PC-9 (cell line): ENCODE measurements around the gene PPP1R3D. TPM values are rescaled to one million over a fixed set of nuclear protein-coding genes. Genes with fewer than 3 reads are reported as not detected.

Experiments used
- BruUV-seq: library from RNA; stranded (reverse); fragments of 400-500 nt; replicated peaks from 2 replicates; lab custom pipeline; 2021; lab: Mats Ljungman, UMichigan
- CTCF ChIA-PET: fragments of 300-600 bp; sonication (Branson Sonifier 250); formaldehyde crosslinking; loops from one replicate; lab custom pipeline; 2022; ENCODE audit warnings: antibody characterized with exemption; lab: Charles Lee
- POLR2A ChIA-PET: fragments of 300-600 bp; sonication (Branson Sonifier 250); formaldehyde crosslinking; loops from one replicate; lab custom pipeline; 2022; ENCODE audit warnings: antibody characterized with exemption; ENCODE audit not compliant: unreplicated experiment; lab: Charles Lee
- DNase-seq, 2 experiments: peaks; one replicate each; pipeline versions ENCODE4 v3.0.0 to v3.0.0-alpha.2; 2015 to 2022; ENCODE audit warnings: mixed read lengths in 1 of 2
- H2AFZ ChIP-seq: fragments of 200-600 bp; sonication (generic); 2 replicates; pipeline ENCODE4 v1.8.1; 2017; ENCODE audit warnings: antibody characterized with exemption
- H3F3A ChIP-seq: fragments of 200-600 bp; sonication (generic); 2 replicates; pipeline ENCODE4 v1.8.1; 2017; ENCODE audit warnings: antibody characterized with exemption, mild to moderate bottlenecking, low read depth; ENCODE audit not compliant: insufficient read depth
- H3K27ac ChIP-seq: fragments of 200-600 bp; sonication (generic); 2 replicates; pipeline ENCODE4 v1.6.1; 2016; ENCODE audit warnings: mixed run types
- H3K27me3 ChIP-seq: fragments of 200-600 bp; sonication (generic); 2 replicates; pipeline ENCODE4 v1.6.1; 2016; ENCODE audit warnings: low read depth, mixed run types; ENCODE audit not compliant: insufficient read depth
- H3K36me3 ChIP-seq: fragments of 200-600 bp; sonication (generic); 2 replicates; pipeline ENCODE4 v1.6.1; 2016; ENCODE audit warnings: low read depth, mixed run types
- H3K4me1 ChIP-seq: fragments of 200-600 bp; sonication (generic); replicated peaks from 2 replicates; pipeline ENCODE4 v1.6.1; 2016; ENCODE audit warnings: mixed run types; ENCODE audit not compliant: insufficient read depth
- H3K4me2 ChIP-seq: fragments of 200-600 bp; sonication (generic); 2 replicates; pipeline ENCODE4 v1.6.1; 2017; ENCODE audit warnings: mixed run types
- H3K4me3 ChIP-seq: fragments of 200-600 bp; sonication (generic); 2 replicates; pipeline ENCODE4 v1.6.1; 2016; ENCODE audit warnings: mixed run types
- H3K79me2 ChIP-seq: fragments of 200-600 bp; sonication (generic); 2 replicates; pipeline ENCODE4 v1.6.1; 2017; ENCODE audit warnings: low read depth, mixed run types
- H3K9me2 ChIP-seq: fragments of 200-600 bp; sonication (generic); 2 replicates; pipeline ENCODE4 v1.8.1; 2017; ENCODE audit warnings: mild to moderate bottlenecking; ENCODE audit not compliant: insufficient read depth
- H3K9me3 ChIP-seq: fragments of 200-600 bp; sonication (generic); 2 replicates; pipeline ENCODE4 v1.8.1; 2016; ENCODE audit warnings: low read depth; ENCODE audit not compliant: insufficient read depth
- H4K20me1 ChIP-seq: fragments of 200-600 bp; sonication (generic); 2 replicates; pipeline ENCODE4 v1.8.1; 2017; ENCODE audit not compliant: insufficient read depth
- CTCF ChIP-seq: fragments of 200-600 bp; sonication (generic); conservative IDR thresholded peaks from 2 replicates; pipeline ENCODE4 v1.6.1; 2017; ENCODE audit warnings: mixed run types, antibody characterized with exemption, mild to moderate bottlenecking, moderate library complexity
- EZH2 ChIP-seq: fragments of 200-600 bp; sonication (generic); IDR thresholded peaks from 2 replicates; pipeline ENCODE4 v1.8.0; 2017; ENCODE audit warnings: antibody characterized with exemption, low read depth
- intact Hi-C: fragments of 100-400 bp; cut with micrococcal nuclease; formaldehyde crosslinking; loops from one replicate; pipeline ENCODE4 v1.10.0; 2022; ENCODE audit not compliant: unreplicated experiment
- total RNA-seq: library from RNA; stranded (reverse); gene quantifications from 2 replicates; pipeline ENCODE4 v1.2.3, GENCODE V29; 2021

PPP1R3D gene
- total RNA-seq, 1 experiment from 2014 or later = 9.9 TPM

- no peak overlapping the region for H3K4me3 ChIP-seq
- H3F3A ChIP-seq = peaks cover 41% of the 10 kb centered on the region
- POLR2A ChIA-PET = no interaction called here
- no peaks in the 10 kb centered on the region for H3K9me3 ChIP-seq
- H3K9me2 ChIP-seq = no peaks in the 10 kb centered on the region
- no peaks in the 10 kb centered on the region for H4K20me1 ChIP-seq
- H3K4me1 ChIP-seq = peaks cover 47% of the 10 kb centered on the region
- H3K27me3 ChIP-seq = no peaks in the 10 kb centered on the region
- H3K79me2 ChIP-seq = peaks cover 20% of the 10 kb centered on the region
- no peak overlapping the region for H2AFZ ChIP-seq
- H3K4me2 ChIP-seq = 0 out of 2 replicates have a peak overlapping the region, but pooled peaks have one; percentile 12
- CTCF ChIA-PET = no interaction called here
- H3K36me3 ChIP-seq = peaks cover 12% of the 10 kb centered on the region; the same call in 1 of the 2 replicates
- intact Hi-C loops = loop anchor here (5.0 to 10.0 kb wide), 2 partner anchors 163 to 351 kb away; no protein-coding TSS in a partner anchor
- TF ChIP-seq EZH2 = no peak
- no peak for TF ChIP-seq CTCF
- BruUV-seq = no TSS peak
- no peak overlapping the region for H3K27ac ChIP-seq
- no peak for DNase-seq
Observed at GRCh38 chr20:59945731-59946130, 5.6 kb upstream of the PPP1R3D start.

GRCh38 chr20:59945175-59945574 lies 5.1 kb upstream of the PPP1R3D start:
- TF ChIP-seq EZH2 (no peak), CTCF (no peak)
- no peak for DNase-seq
- CTCF ChIA-PET = interaction anchor here (0.5 kb wide), 1 partner anchor 11 kb away, joined by 4 read pairs; the partner anchor contains the start of gene SYCP2
- intact Hi-C loops = loop anchor here (5.0 to 10.0 kb wide), 2 partner anchors 163 to 350 kb away; no protein-coding TSS in a partner anchor
- Histone ChIP-seq H3K9me3 (no peaks in the 10 kb centered on the region), H4K20me1 (no peaks in the 10 kb centered on the region), H3K79me2 (peaks cover 20% of the 10 kb centered on the region), H2AFZ (no peak overlapping the region), H3F3A (peaks cover 46% of the 10 kb centered on the region), H3K27ac (no peak overlapping the region), H3K4me1 (peaks cover 46% of the 10 kb centered on the region), H3K9me2 (no peaks in the 10 kb centered on the region), H3K4me2 (no peak overlapping the region), H3K36me3 (peaks cover 12% of the 10 kb centered on the region; the same call in 1 of the 2 replicates), H3K27me3 (no peaks in the 10 kb centered on the region), H3K4me3 (no peak overlapping the region)
- no TSS peak for BruUV-seq
- POLR2A ChIA-PET = no interaction called here

GRCh38 chr20:59944726-59945125 lies 4.6 kb upstream of the PPP1R3D start:
- BruUV-seq = no TSS peak
- Histone ChIP-seq H2AFZ (no peak overlapping the region), H3K36me3 (peaks cover 12% of the 10 kb centered on the region; the same call in 1 of the 2 replicates), H3K27ac (no peak overlapping the region), H3F3A (peaks cover 49% of the 10 kb centered on the region), H3K27me3 (no peaks in the 10 kb centered on the region), H3K79me2 (peaks cover 20% of the 10 kb centered on the region), H4K20me1 (no peaks in the 10 kb centered on the region), H3K9me3 (no peaks in the 10 kb centered on the region), H3K4me1 (peaks cover 41% of the 10 kb centered on the region), H3K4me2 (no peak overlapping the region), H3K9me2 (no peaks in the 10 kb centered on the region), H3K4me3 (no peak overlapping the region)
- TF ChIP-seq CTCF = no peak
- no peak for TF ChIP-seq EZH2
- POLR2A ChIA-PET = no interaction called here
- no peak for DNase-seq
- intact Hi-C loops = loop anchor here (5.0 to 10.0 kb wide), 3 partner anchors 43 to 350 kb away; no protein-coding TSS in a partner anchor
- CTCF ChIA-PET = interaction anchor here (0.5 kb wide), 1 partner anchor 11 kb away, joined by 4 read pairs; the partner anchor contains the start of gene SYCP2
